ENCODE measurements around the gene CD27.
"Not testable (repeated sequence)": the region's sequence is repeated elsewhere in the genome, so short reads cannot be mapped to it uniquely, and the experiment has no call there.

The CD27 gene

DNA sequence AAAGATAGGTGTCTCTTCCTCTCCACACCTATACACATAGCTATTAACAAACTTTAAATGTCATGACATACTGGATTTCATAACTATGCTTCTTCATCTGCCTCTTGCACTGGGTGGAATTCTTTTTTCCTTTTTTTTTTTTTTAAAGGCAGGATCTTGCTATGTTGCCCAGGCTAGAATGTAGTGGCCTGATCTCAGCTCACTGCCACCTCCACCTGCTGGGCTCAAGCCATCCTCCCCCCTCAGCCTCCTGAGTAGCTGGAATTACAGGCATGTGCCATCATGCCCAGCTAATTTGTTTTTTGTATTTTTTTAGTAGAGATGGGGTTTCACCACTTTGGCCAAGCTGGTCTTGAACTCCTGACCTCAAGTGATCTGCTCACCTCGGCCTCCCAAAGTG lies 43.5 kb downstream of the CD27 start:
- DNase-seq (ENCODE audit: low read depth), result no peak

DNA sequence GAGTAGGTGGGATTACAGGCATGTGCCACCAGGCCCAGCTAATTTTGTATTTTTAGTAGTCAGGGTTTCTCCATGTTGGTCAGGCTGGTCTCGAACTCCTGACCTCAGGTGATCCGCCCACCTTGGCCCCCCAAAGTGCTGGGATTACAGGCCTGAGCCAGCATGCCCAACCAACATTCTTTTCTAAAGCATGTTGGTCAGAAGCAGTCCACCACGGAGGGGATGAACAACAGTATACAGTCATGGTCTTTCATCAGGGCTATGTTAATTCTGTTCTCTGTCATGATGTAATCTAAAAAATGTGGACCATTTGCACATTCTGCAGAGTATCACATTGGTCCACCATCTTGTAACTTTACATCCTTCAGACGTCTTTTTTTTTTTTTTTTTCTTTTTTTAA lies 44.7 kb downstream of the CD27 start:
- DNase-seq (ENCODE audit: low read depth), result no peak

GRCh38 chr12:6490673-6491072 lies 45.9 kb downstream of the CD27 start:
- DNase-seq (ENCODE audit: low read depth), result not testable (repeated sequence)

- DNase-seq (ENCODE audit: low read depth), result peak; percentile 97
Observed at GRCh38 chr12:6492838-6493496, 48.2 kb downstream of the CD27 start, which contains the start of gene MRPL51. Gene MRPL51 (minus strand): TSS chr12:6493262. CDS start chr12:6493136, 126 bp downstream.

DNA sequence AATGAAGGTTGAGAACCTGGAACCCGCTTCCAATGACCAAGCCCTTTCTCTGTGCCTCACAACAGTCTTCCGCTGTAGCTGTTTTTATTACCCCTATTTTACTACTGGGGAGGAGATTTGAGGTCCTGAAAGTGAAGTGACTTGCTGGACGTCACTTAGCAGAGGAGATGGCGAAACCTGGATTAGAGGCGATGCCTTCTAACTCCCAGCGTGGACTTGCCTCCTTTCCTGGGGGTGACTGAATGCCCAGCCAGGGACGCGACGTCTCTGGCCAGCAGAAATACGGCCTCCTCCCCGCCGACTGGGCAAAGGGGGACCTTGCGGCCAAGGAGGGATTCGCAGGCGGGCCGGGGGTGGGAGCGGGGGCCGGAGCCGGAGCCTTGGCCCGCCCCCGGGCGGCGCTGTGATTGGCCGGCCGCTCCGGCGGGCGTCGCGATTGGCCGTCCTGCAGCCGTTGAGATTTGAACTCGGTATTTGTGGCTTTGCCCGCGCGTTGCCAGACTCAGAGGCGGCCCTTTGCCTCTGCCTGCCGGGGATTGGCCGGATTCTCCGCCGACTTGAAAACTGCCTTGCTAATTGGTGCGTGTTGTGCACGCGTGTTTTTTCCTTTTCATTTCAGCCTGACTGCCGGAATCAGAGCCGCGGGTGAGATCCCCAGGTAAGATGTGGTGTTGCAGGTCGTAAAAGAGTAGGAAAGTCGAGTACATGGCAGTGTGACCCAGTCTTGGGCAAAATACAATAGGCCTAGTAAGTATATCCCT lies 48.9 kb downstream of the CD27 start, which contains the start of gene NCAPD2:
Gene NCAPD2 (plus strand): TSS at position 606 of the 761 bp plus-strand sequence. CDS start 997 bp downstream, outside the sequence.
- peak; percentile 98 for DNase-seq (ENCODE audit: low read depth)

DNA sequence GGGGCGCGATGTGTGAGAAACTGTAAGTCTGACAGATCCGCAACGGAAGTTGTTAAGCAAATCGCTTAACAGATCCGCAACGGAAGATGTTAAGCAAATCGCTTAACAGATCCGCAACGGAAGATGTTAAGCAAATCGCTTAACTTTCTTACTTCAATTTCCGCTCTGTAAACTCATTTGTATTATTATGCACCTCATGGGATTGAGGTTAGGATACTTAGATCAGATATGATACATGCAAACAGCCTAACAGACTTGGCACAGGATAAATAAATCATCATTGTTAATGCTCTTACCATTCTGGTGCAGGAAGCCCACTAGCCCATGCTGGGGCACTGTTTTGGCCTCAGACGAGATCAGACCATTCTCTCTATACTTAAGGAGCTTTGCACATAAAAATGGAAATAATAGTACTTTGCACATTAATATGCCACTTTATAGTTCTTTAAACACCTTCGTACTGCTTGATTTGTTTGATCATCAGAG lies 49.5 kb downstream of the CD27 start:
- peak; percentile 49 for DNase-seq (ENCODE audit: low read depth)

- peak; percentile 28 for DNase-seq (ENCODE audit: low read depth)
Observed at GRCh38 chr12:6494968-6495367, 50.2 kb downstream of the CD27 start.

DNA sequence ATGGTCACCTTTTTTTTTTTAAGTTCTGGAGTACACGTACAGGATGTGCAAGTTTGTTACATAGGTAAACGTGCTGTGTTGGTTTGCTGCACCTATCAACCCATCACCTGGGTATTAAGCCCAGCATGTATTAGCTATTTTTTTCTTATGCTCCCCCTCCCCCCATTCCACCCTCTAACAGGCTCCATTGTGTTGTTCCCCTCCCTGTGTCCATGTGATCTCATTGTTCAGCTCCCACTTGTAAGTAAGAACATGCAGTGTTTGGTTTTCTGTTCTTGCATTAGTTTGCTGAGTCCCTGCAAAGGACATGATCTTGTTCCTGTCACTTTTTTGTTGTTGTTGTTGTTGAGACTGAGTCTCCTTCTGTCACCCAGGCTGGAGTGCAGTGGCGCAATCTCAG lies 52.5 kb downstream of the CD27 start:
- not testable (repeated sequence) for DNase-seq (ENCODE audit: low read depth)

DNA sequence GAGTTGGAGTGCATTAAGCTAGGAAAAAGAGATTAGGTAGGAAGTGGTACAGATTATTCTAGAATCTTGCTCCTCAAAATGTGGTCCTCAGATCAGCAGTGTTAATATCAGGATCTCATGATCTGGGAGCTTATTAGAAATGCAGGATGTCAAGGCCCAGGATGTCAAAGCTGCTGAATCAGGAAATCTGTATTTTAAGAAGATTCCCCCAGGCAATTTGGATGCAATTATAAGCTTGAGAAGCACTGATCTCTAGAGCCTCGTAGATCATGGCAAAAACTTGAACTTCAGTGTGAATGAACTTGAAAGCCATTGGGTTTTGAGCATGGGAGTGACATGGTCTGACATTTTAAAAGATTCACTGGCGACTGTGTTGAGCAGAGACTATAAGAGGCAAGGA lies 55.7 kb downstream of the CD27 start:
- DNase-seq (ENCODE audit: low read depth), result no peak
